HG02973 (cell line): ENCODE results near the gene WASF2.
"Not testable (repeated sequence)": the region's sequence is repeated elsewhere in the genome, so short reads cannot be mapped to it uniquely, and the experiment has no call there.

Experiments used
- ATAC-seq: cut with Tn5 transposase; IDR thresholded peaks from one replicate; pipeline ENCODE4 v1.9.1; 2021; ENCODE audit warnings: moderate library complexity; ENCODE audit not compliant: unreplicated experiment

The WASF2 gene

DNA sequence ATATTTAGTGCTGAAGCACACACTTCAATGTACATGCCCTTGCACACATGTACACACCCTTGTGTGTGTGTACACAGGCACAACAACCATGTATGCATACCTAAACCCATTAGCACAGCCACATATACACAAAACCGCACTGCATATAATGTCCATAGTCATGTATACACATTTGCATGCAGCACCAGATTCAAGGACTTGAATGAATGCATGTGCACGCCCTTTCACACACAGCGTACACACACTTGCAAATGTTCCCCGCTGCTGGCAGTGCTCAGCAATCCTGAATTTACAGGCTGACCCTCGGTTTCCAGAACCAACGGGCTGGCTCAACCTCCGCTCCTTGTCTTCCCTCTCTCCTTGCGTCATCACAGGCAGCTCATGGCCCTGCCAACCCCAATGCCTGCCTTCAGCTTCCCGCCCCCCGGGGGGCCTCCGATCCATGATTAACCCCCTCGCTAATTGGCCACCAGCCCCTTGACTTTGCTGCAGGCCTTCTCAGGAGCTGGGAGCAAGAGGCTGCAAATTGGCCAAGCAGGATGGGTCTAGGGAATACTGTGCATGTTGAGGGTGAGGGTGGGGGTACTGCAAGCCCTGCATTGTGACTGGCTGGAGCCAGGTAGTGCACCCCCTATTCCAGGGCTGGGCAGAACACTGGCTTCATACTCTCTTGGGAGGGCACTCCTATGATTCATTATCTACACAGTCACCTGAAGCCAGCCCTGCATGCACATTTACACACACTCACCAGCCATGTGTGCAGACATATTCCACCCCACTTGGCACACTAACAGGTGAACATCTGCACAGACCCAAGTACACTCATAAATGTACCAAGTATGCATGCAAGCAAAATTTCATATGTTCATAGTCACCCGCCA is 89.6 kb downstream of the WASF2 start:
- no peak for ATAC-seq

DNA sequence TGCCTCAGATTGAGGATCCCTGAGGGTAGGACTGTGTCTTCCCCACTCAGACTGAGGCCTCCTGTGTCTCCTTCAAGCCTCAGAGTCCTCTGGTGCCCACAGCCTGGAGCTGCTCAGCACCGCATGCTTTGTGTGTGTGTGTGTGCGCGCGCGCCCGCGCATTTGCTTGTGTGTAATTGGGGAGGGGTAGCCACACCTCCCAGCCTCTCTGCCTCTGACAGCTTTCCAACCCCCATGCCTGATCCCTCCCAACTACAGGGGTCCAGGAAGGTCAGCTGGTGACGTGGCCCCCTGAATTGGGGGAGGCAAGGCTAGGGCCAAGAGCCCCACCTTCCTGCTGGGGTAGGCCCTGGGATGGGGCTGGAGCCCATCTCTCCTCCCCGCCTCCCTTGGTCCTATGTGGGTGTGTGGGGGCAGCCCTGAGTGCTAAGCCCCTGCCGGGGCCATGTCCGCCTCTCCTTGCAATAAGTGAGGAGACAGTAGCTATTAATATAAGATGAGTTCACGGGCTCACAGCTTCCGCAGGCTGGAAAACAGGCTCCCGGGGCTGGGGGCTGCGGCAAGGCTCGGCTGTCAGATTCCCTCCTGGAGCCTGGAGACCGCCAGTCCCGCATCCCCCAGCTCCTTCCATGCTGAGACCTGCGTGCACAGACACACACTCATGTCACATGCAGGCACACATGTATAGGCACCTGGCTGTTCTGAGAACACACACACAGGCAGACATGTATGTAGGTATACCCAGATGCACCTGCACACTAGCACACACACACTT is 90.5 kb downstream of the WASF2 start:
- no peak for ATAC-seq

DNA sequence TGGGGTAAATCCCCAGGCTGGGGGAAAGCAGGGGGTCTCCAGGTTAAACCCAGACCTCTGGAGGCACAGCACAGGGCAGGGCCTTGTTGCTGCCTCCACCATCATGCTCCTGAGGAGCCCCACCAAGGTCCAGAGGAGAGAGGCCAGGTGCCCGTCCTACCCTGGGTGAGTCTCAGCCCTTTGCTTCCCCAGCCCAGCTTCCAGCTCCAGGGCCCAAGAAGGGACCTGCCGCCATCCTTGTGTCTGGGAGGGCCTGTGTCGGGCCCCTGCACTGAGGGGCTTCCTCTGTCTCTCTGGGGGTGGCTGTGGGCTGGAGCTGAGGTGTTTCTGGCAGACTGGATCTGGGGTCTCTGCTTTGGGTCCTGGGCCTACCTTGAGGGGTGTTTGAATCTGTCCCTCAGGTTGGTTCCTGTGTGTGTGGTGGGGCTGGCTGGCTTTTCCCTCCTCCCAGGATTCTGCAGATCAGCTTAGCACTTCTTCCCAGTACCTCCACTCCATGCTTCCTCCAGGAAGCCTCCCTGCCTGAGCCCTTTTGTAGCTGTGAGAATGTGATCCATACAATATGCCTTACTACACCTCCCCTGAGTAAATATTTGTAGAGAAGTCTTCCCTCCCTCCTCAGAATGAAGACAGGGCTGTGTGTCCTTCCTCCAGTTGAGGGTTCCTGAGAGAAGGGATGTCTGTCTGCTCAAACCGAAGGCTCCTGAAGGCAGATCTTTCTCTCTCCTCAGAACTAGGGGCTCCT is 91.4 kb downstream of the WASF2 start:
- no peak for ATAC-seq

DNA sequence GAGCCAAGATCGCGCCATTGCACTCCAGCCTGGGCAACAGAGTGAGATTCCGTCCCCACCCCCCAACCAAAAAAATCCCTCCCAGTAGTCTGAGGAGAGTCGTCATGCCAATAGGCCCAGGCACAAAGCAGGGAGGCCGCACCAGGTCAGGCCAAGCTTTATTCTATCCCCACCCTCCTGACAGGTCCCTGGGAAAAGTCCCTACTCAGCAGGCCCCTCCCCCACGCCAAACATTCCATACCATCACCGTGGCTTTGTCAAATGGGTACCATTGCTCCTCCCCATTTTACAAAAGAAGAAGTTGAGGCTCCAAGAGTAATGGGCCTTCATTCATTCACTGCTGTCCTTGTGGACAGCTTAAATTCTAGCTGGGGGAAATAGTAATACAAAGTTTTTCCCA is 92.2 kb downstream of the WASF2 start:
- ATAC-seq = no peak

DNA sequence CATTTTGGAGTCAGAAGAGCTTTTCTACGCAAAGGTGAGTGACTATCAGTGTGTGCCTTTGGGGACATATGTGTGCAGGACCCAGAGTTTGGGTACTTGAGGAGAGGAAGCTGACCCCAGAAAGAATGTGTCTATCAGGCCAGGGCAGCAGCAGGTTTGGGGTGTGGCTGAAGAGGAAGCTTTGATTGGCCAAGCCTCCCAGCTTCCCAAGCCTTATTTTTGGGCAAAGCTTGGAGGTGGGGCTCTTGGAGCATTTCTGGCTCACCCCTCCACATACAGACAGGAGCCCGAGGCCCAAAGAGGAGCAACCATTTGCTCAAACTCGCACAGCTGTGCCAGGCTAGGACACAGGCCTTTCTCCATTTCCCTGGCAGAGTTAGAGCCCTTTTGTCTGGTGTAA is 92.9 kb downstream of the WASF2 start:
- no peak for ATAC-seq

DNA sequence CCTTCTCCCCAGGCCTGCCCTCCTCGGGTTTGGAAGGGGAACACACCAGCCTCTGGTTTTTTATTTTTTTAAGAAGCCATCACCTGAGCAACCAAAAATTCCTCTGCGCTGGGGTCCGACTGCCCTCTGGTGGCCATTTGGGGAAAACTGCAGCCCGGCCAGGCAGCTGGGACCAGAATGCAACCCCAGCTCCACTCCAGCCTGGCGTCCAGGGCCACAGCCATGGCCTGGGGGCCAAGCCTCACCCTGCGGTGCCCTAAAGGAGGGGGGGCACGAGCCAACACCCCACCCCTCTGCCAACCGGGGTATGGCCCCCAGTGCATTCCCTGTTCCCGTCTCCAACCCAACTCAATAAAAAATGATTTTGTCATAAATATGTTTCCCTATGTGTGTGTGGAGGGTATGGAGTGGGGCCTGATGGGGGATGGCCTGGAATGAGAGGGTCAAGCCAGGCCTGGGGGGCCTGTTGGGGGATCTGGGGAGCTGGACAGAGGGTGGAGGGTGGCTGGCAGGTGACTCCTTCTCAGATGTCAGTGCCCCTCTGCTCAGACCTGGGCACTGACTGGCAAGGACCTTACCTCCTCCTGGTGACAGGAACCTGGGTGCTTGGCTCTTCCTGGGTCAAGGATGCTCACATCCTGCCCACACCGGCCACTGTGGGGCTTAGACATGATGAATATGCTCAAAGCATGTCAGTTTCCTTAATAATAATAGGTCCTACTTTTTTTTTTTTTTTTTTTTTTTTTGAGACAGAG is 94.3 kb downstream of the WASF2 start:
- ATAC-seq = no peak

DNA sequence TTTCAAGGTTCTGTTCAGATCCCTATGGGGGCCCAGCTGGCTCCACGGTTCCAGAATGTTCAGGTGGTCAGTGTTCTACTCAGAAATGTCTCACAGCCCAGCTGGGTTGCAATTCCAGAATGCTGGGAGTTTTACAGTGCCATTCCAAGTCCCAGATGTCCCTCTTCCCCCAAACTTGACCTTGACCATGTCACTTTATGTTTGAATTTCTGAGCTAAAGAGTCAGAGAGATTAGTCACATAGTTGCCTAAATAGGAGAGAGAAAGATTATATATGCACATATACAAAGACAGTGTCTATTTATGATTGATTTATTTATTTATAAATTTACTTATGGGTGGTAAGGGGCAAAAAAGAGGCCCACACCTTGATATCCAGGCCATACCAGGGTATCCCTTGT is 95.0 kb downstream of the WASF2 start:
- ATAC-seq = no peak

DNA sequence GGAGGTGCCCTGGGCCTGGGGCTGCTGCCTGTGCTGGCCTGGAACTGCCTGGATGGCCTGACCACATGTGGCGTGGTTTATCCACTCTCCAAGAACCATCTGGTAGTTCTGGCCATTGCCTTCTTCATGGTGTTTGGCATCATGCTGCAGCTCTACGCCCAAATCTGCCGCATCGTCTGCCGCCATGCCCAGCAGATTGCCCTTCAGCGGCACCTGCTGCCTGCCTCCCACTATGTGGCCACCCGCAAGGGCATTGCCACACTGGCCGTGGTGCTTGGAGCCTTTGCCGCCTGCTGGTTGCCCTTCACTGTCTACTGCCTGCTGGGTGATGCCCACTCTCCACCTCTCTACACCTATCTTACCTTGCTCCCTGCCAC is 95.7 kb downstream of the WASF2 start:
- ATAC-seq = no peak

DNA sequence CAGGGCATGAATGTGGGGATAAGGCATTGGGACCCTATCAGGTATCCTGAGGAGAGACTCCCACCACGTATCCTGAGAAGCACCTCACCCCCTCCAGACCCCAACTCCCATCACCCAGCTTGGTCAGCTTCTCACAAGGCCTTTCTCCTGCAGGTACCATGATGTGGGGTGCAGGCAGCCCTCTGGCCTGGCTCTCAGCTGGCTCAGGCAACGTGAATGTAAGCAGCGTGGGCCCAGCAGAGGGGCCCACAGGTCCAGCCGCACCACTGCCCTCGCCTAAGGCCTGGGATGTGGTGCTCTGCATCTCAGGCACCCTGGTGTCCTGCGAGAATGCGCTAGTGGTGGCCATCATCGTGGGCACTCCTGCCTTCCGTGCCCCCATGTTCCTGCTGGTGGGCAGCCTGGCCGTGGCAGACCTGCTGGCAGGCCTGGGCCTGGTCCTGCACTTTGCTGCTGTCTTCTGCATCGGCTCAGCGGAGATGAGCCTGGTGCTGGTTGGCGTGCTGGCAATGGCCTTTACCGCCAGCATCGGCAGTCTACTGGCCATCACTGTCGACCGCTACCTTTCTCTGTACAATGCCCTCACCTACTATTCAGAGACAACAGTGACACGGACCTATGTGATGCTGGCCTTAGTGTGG is 96.2 kb downstream of the WASF2 start:
- no peak for ATAC-seq

DNA sequence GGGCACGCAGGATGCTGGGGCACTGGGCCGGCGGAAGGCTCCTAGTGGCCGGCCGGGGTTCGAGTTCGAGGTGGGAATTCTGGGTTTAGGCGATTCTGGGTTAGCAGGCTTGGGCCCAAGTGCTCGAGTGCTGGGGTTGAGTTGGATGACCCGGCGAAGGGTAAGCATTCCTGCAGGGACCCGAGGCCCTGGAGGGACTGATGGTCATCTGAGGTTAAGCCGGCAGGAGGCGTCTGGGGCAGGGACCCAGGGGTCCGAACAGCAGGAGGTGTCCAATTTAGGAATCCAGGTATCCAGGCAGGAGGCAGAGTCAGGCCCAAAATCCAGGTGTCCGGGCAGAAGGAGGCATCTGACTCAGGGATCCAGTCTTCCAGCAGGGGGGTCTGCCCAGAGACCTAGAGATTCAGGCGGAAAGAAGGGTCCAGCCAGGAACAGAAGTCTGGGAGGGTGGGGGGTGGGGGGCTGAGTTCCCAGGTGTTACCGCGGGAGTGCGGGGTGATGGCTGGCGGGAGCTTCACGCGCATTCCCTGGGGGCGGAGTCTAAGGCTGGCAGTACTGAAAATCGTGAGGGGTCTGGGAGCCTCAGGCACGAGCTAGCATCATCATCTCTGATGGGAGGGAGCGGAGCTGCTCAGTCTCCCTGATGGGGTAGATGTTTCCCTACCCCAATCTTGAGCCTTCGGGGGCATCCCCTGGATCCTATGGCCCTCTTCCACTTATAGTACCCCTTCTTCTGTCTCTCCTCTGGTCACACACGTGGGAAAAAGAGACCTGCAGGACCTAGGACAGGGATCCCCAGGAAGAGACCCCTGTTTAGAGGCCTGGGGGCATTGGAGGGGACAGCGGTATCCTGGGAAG is 97.0 kb downstream of the WASF2 start:
- ATAC-seq = peak; percentile 10

DNA sequence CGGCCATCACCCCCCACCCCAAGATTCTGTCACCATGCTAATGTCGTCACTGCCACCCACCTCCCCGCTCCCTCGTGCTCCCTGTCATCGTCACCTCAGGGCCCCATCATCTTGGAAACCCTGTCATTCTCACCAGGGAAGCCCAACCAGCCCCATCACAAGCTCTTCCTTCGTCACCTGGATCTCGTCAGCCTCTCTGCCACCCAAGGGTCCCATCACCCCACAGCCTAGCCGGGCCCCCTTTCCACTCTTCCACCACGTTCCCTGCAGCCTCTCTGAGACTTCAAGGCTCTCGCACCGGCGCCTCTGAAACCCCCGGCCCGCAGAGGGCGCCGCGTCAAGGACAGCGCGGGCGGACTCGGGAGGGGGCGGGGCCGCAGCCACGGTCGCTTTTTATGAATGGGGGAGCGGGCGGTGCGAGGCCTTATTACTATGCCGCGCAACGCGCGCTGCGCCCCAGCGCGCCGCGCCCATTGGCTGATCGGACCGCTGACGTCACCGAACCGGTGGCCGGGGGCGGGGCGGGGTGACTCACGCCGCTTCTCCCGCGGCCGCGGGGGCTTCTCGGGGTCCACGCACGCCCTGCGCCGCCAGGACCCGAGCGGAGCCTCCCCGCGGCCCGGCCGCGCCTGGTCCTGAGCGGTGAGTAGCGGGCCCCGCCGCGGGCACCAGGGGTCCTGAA is 97.7 kb downstream of the WASF2 start, which contains the start of gene GPR3:
Gene GPR3 (plus strand): TSS at position 527 of the 682 bp plus-strand sequence. CDS start 1,177 bp downstream, outside the sequence.
- ATAC-seq = peak; percentile 62

DNA sequence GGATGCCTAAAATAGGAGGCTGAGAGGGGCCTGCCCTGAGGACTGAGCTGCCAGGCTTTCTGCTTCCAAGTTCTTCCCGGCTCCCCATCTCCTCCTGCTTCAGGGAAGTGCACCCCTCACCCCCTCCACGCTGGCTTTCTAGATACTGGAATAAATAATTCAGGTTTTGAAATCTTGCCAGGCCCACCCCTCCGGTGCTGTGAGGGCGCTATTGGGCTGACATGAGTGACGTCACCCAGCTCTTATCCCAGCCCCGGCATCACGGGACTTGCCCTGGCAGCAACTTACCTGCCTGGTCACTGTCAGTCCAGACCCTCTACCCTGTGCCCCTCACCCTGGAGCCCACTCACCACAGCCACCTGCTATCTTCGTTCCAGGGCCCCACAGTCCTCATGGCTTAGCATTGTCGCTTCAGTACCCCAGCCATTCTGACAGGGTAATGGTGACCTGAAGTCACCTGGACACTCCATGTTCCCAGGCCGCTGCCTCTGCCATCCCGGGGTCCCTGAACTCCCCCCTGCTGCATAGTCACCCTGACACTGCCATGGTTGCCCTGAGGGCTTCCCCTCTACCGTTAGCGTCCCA is 98.4 kb downstream of the WASF2 start:
- no peak for ATAC-seq

DNA sequence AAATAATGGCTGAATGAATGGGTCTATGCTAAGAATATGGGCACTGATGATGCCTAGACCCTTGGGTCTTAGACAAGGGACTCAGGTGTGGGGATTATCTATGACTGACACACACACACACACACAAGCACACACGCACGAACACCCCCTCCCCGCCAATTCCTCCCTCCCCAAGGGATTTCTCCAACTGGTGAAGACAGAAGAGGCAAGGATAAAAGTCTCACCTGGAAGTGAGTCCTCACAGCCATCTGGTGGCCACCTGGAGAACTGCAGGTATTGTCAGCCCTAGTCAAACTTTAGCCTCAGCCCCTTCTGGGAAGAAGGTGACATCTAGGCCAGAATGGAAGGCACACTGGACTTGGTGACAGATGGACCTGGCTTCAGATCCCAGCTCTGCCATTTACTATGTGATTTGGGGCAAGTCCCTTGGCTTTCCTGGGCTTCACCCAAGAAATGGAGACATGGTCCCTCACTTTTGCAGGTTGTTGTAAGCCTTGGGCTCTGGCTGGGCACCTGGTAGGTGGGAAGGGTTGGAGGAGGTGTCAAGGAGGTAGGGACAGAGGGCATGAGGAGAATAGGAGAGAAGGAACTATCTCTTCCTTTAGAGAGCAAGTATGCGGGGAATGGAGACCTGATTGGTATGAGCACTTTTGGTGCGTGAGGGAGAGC is 101.5 kb downstream of the WASF2 start:
- ATAC-seq = no peak

DNA sequence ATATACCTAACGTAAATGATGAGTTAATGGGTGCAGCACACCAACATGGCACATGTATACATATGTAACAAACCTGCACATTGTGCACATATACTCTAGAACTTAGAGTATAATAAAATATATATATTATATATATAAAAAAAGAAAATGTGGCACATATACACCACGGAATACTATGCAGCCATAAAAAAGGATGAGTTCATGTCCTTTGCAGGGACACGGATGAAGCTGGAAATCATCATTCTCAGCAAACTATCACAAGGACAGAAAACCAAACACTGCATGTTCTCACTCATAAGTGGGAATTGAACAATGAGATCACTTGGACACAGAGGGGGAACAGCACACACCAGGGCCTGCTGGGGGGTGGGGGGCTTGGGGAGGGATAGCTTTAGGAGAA is 105.2 kb downstream of the WASF2 start:
- ATAC-seq = not testable (repeated sequence)

DNA sequence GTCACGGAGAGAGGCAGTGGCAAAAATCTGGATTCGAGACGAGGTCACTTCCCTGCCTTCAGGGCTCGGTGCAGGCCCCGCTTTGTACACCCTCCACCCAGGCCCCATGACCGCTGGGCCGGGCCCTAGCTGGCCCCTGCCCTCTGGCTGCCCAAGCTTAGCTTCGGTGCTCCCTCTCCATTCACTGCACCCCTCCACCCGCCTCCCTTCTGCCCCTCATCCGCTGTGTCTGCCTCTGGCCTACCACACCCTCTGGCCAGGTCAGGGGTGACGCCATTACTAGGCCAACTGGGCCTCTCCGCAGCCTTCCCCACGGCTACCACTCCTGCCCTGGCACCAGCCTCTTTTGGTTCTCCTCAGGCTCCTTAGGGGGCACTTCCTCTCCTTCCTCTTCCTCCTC is 106.3 kb downstream of the WASF2 start:
- ATAC-seq = no peak

DNA sequence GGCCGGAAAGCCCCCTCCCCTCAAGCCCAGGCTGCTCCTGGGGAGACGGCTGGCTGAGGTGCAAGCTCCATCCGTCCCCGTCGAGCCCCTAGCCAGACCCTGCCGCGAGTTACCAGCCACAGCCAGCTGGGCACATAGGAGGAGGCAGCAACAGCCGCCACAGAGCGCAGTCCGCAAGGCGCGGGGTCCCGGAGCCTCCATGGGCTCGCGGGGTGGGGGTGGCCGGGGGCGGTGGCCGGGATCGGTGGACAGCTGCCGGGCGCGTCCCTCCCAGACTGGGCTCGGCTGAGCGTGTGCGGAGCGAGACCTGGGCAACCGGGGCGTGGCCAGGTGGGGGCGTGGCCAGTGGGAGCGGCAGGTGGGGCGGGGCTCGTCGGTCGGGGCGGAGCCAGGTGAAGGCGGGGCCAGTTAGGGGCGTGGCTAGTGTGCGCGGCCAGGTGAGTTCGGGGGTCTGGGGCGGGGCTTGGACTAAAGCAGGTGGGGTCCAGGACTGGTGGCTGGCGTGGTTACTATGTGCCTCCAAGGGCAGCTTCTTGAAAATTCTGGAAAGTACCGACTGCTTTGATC is 106.8 kb downstream of the WASF2 start, which contains the start of gene CD164L2:
Gene CD164L2 (minus strand): TSS at position 295 of the 567 bp plus-strand sequence. CDS start 94 bp downstream, at position 201.
- no peak for ATAC-seq
